Omental fat pad (tissue), 4 donors: ENCODE data around the gene AFG1L. TPM values are rescaled to one million over a fixed set of nuclear protein-coding genes. Genes with fewer than 3 reads are reported as not detected.
"Not testable (repeated sequence)": the region's sequence is repeated elsewhere in the genome, so short reads cannot be mapped to it uniquely, and the experiment has no call there.

Source experiments
- ATAC-seq: fragments of 150-250 bp; one replicate; pipeline ENCODE4 v1.9.1; 2016; ENCODE audit warnings: mild to moderate bottlenecking, moderate library complexity; ENCODE audit not compliant: low FRiP score
- DNase-seq: peaks from one replicate; pipeline ENCODE4 v3.0.0-alpha.2; 2019; ENCODE audit warnings: low spot score
- total RNA-seq, 4 donors: library from RNA; depleted of rRNA; stranded (reverse); fragments of >200 nt; gene quantifications; one replicate each; pipeline ENCODE4 v1.1.0, GENCODE V29; 2016
- TF ChIP-seq, protein P1 (sequence below), 3 donors: fragments of 450-650 bp; IDR thresholded peaks; one replicate each; pipeline ENCODE4 v1.5.1; 2016 to 2017; ENCODE audit warnings: antibody characterized with exemption in 3 of 3, mild to moderate bottlenecking in 3 of 3, moderate library complexity in 2 of 3

The AFG1L gene
- total RNA-seq, 4 donors from 2014 or later: 1.8 to 4.3 (median 2.6) TPM

GRCh38 chr6:108408861-108409260, 114.0 kb downstream of the AFG1L start:
- no peak for ATAC-seq
- TF ChIP-seq, protein P1, sequence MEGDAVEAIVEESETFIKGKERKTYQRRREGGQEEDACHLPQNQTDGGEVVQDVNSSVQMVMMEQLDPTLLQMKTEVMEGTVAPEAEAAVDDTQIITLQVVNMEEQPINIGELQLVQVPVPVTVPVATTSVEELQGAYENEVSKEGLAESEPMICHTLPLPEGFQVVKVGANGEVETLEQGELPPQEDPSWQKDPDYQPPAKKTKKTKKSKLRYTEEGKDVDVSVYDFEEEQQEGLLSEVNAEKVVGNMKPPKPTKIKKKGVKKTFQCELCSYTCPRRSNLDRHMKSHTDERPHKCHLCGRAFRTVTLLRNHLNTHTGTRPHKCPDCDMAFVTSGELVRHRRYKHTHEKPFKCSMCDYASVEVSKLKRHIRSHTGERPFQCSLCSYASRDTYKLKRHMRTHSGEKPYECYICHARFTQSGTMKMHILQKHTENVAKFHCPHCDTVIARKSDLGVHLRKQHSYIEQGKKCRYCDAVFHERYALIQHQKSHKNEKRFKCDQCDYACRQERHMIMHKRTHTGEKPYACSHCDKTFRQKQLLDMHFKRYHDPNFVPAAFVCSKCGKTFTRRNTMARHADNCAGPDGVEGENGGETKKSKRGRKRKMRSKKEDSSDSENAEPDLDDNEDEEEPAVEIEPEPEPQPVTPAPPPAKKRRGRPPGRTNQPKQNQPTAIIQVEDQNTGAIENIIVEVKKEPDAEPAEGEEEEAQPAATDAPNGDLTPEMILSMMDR (IDR thresholded peaks at IDR 0.05): no peak
- DNase-seq: no peak

GRCh38 chr6:108416047-108416833, 121.4 kb downstream of the AFG1L start:
- ATAC-seq, DNase-seq: not testable (repeated sequence)

GRCh38 chr6:108417027-108417426, 122.2 kb downstream of the AFG1L start:
- ATAC-seq (no peak), DNase-seq (no peak)
- TF ChIP-seq, protein P1 (IDR thresholded peaks at IDR 0.05): no peak

GRCh38 chr6:108419474-108419873, 124.6 kb downstream of the AFG1L start:
- no peak for ATAC-seq
- DNase-seq: no peak
- TF ChIP-seq, protein P1 (IDR thresholded peaks at IDR 0.05): no peak

- DNase-seq (no peak), ATAC-seq (no peak)
- TF ChIP-seq, protein P1 (IDR thresholded peaks at IDR 0.05): no peak
These were observed 125.2 kb downstream of the AFG1L start for GRCh38 chr6:108419934-108420609.

DNA sequence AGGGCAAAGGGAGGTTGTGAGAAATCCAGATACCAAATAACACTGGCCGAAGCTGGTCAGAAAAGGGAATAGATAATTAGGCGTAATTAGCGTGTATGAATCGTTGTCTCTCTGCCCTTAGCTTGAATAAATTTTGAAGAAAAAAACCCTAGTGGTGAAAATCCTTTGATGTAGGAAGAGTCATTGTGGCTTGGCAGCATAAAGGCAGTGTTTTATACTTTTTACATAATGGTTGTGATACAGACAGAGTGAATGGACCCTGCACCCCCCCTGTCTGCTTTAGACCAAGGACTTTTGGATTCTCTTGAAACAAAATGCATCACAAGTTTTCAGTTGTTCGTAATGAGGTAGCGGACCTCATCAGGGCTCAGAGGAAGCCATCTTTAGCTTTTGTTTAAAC, 126.5 kb downstream of the AFG1L start:
- no peak for ATAC-seq

GRCh38 chr6:108423982-108424705, 129.3 kb downstream of the AFG1L start:
- DNase-seq (no peak), ATAC-seq (no peak)
- TF ChIP-seq, protein P1 (IDR thresholded peaks at IDR 0.05): no peak

More for the DNA sequence above, 126.5 kb downstream of the AFG1L start:
- TF ChIP-seq, protein P1 (IDR thresholded peaks at IDR 0.05): no peak
- no peak for DNase-seq
